Urothelium cell line (cell line): Measurements from ENCODE around the gene SNTG2.
A peak's percentile ranks its signal among the peaks of the same experiment; 100 is the strongest.

Experiments used
- DNase-seq: peaks from one replicate; pipeline ENCODE4 v3.0.0; 2011; ENCODE audit warnings: low spot score, mixed read lengths
- FAIRE-seq: peaks from 2 replicates; lab custom pipeline; 2011; peaks lifted over from hg19 to GRCh38; lab: Jason Lieb, UNC

SNTG2 gene

DNA sequence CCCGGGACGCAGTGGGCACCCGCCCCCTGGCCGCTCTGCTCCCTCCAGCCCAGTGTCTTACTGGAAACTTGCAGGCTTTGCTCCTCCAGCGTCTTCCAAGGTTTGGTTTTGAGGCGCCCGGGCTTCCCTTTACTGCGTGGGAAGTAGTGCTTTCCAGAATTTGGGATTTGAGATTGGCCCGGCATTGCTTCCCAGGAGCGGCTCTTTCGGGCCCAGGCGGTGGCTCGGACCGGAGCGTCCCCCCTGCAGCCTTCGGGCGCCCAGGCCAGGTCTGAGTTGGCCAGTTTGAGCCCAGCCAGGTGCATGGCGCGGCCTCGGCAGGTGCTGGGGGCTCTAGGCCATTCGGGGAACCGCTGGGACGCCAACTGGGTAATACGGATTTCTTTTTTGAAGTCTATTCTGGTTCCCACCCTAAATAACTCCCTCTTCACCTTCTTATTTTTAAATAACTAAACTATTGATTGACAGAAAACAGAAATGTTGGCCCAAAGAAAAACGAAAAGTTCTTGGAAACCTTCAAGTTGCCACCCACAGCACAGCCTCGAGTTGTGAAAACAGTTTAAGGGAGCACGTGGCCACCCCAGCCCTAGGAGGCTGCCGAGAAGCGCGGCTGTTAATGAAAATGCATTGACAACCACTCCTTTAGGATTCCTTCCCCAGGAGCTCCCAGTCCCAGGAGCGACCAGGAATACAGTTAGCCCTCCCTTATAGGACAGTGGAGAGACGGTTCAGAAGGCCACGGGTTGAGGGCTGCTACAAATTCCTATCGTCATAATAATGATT lies 766 bp downstream of the SNTG2 start:
- no peak for DNase-seq

GRCh38 chr2:953408-953807 lies 2.8 kb downstream of the SNTG2 start:
- DNase-seq: no peak
- FAIRE-seq: no peak

More for the DNA sequence above, 766 bp downstream of the SNTG2 start:
- no peak for FAIRE-seq

DNA sequence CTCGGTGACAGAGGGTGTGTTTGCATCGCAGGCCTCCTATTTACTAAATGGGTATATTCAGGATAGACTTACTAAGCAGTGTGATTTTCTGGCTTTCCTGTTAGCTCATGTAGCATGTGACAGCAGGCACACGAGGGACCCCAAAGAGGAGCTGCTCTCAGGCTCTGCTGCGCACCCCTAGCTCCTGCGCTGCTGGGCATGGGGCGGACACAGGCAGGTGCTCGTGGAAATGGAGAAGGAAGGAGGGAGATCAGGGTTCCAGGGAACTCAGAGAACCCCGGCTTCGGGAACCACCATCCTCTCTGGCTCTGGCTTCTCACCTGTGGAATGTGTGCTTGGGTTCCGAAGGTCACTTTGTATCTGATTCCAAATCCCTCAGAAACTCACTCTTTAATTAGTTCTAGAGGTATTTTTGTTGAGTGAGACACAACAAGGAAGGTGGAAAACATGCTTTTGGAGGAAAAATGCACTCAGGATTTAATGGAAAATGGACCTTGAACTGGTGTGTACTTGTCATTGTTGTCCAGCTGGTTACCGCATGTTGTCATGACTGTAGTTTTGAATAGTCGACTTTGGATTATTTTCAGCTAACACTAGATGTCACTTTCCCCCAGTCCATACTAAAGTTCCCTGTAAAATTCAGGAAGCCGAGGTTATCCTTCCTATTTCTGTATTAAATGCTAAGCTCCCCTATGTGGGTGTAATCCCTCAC lies 3.5 kb downstream of the SNTG2 start:
- DNase-seq (no peak), FAIRE-seq (no peak)

DNA sequence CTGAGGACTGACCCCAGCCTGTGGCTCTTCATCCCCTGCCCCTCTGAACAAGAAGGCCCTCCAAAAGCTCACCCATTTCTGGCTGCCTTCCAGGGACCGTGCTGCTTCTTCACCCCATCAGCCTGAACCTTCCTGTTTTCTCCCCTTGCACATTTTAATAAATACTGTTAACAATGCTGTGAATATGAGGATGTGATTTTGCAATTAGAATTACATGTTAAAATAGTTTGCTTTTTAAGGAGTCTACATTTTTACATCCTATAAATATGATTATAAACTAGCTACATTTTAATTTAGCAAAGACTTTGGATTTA lies 4.0 kb downstream of the SNTG2 start:
- no peak for DNase-seq
- FAIRE-seq: no peak

DNA sequence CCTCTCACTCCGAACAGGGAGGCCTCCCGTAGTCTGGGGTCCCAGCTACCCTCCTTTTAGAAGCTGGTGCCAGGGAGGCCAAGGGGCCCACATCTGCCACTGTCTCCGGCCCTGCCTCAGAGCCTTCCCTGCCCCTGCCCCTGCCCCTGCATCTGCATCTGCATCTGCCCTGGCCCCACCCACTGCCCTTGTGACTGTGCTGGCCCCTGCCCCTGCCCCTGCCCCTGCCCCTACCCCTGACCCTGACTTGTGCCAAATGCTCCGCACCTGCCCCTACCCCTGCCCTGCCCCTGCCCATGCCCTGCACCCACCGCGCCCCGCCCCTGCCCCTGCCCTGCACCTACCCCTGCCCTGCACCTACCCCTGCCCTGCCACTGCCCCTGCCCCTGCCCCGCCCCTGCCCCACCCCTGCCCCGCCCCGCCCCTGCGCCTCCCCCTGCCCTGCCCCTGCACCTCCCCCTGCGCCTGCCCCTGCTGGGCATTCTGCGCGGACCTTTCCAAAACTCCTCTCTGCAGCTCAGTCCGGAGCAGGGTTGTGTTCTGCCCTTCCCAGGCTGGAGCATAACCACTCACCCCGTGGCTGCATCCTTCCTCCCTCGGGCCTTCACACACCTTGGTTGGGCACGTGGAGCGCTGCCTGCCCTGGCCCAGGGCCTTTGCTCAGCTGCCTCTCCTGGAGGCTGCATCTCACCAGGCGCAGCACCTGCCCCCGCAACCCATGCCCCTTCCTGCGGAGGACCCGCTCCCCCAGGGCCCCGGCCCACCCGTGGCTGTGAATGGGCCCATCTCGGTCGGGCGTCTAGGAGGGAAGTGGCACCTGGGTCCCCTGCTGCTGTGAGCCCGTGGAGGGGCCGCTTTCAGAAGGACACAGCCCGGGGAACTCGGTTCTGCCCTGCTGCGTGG lies 5.4 kb downstream of the SNTG2 start:
- FAIRE-seq: no peak

DNA sequence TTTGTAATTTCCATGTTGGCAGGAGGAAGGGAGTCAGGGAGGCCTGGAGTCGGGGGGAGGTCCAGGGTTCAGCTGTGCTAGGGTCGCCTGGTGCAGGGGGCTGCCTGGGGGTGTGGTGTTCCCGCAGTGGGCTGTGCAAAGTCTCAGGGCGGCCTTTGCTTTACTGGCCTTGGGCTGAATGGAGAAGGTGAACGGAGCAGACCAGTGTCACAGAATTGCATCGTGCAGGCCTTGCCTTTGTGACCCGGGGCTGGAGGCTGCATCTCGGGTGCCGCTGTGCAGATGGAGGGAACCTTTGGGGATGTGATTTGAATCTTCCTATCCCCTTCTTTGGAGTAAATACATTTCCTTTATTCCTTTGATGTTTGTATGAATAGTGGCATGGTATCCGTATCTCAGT lies 8.8 kb downstream of the SNTG2 start:
- DNase-seq (no peak), FAIRE-seq (no peak)

More for the DNA sequence above, 5.4 kb downstream of the SNTG2 start:
- no peak for DNase-seq

- no peak for DNase-seq
- FAIRE-seq: no peak
Measured at GRCh38 chr2:960061-960736, 9.6 kb downstream of the SNTG2 start.

DNA sequence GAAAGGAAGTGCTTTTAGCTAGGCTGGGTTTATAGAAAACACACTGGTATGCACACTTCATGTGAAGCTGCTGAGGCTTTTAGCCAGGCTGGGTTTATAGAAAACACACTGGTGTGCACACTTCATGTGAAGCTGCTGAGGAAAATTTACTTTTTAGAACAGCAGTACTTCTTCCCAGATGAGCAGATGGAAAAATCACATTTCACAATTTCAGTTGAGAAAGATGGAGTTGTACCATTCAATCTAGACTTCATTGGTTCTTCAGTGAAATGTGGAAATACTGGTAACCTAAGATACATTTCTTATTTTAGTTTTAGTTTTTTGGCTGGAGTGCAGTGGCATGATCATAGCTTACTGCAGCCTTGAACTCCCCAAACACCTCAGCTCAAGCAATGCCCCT lies 11.1 kb downstream of the SNTG2 start:
- FAIRE-seq: no peak
- no peak for DNase-seq

DNA sequence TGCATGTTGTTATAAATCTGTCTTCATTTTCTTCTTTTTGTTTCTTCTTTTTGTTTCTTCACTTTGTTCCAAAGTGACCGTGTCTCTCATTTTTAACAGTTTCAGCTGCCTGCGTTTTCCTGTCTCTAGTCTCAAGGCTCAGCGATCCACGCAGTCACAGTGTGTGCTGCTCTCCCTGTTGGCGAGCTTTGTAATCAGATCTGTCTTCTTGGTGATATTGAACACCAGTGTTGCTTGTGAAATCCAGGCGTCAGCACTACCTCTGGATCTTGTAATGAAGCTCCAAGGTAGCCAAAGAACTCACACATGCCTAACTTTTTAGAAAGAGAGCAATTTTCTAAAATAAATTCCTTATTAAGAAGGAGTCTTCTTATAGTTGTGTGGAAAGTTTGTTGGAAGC lies 13.2 kb downstream of the SNTG2 start:
- no peak for DNase-seq
- no peak for FAIRE-seq

DNA sequence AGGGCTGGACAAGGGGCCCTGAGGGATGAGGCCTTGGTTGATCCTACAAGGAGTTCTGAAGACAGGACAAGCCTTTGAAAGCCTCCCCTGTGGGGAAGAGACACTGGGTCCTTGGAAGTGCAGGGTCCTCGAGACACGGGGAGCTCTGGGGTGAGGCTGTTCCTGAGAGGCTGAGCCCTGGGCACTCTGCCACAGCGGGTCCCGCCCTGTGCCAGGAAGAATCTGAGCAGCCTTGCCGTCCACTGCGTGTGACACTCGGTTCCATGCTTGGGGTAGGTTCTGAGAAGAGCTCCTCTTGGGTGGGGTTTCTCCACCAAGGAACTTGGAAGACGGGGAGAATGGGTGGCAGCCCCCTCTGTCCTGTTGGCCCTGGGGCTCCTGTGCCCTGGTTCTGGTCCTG lies 13.9 kb downstream of the SNTG2 start:
- no peak for DNase-seq
- no peak for FAIRE-seq

DNA sequence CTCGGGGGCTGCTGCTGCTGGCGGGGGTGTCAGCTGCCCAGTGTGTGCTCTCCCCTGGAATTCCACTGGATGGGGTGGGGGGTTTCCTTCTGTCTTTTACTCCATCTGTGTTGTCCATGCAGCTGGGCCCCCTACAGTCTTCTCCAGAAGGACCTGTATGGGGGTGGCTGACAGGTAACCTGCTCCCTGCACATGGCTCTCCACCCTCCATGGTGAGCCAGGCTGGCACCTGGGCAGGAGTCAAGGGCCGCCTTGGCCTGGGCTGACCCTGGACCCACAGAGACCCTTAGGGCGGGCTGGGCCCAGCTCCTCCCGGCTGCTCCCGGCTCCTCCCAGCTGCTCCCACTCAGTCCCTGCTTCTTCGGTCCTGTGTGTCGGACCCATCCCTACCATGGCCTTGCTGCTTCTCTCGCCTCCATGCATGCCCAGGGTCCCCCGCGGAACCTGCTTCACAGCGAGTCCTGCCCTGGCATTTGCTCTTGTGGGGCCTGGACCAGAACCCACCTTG lies 15.0 kb downstream of the SNTG2 start:
- DNase-seq (no peak), FAIRE-seq (no peak)

GRCh38 chr2:973129-973528 lies 22.5 kb downstream of the SNTG2 start:
- DNase-seq: no peak
- FAIRE-seq: no peak

DNA sequence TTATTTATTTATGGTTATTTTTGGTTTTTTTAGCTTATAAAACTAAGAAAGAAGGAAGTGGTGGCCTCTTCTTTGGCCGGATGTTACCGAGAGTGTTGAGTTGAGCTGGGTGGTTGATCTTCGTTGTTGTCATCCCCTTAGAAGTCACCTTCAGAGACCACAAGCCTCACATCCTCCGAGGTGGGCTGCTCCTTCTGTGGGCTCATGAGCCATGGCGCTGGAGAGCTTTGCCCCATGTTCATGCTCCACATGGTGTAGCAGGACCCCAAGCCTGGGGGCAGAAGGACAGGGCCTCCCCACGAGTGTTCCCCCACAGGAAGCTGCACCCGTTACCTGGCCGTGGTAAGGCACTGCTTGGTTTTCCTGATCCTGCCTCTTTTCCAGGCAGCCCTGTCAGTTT lies 23.4 kb downstream of the SNTG2 start:
- FAIRE-seq: no peak
- no peak for DNase-seq

DNA sequence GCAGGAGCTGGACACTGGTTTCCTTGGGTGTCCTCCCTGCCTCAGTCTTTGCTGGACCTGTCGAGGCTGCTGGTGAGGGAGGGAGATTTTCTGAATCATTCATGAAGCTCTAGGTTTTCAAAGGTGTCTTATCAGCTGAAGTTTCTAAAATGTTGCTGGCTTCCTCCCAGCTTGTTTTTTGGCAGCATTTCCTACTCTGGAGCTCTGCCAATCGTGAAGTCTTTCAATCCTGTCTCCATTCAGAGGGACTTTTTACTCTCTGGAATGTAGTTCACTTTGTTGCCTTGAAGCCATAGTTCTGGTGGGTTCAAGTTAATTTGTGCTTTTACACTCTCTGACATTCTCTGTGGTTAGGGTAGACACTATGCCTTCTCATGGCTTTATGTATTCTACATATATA lies 23.9 kb downstream of the SNTG2 start:
- DNase-seq (no peak), FAIRE-seq (no peak)

GRCh38 chr2:975095-975494 lies 24.4 kb downstream of the SNTG2 start:
- FAIRE-seq (no peak), DNase-seq (no peak)

DNA sequence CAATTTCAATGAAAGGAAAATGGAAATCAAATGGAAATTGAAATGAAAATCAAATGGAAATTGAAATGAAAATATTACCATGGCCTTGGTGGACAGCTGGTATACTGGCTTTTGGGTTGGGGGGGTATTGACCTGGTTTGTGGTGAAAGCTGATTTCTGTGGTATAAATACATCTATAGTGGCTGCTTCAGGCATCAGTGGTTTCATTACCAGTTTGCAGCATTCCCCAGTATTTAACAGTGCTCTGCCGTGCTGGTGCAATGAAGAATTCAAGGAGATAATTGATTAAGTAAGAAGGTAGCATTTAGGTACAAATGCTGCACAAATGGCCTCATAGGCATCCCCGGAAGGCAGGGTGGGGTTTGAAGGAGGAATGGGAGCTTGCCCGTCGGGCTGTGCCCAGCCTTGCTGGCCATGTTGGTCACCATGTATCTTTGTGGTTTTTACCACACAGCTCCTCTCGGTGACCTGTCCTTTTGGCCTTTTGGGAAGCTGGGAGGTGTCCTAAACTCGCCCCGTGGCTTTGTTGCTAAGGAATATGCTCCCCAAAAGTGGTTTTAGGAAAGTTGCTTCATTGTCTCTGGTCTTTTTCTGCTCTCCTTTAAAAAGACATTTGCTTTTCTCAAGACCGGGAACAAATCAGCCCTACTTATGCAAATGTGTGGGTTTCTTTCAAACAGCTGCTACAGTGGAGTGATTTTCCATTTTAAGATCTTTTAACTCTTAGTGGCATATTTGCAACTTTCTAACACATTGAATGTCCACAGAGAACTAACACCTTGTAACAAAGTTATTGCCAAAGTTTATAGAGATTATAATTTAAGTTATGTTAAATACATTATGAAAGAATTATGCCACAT lies 28.6 kb downstream of the SNTG2 start:
- FAIRE-seq (no peak), DNase-seq (no peak)

- FAIRE-seq: no peak
Measured at GRCh38 chr2:980176-980575, 29.5 kb downstream of the SNTG2 start.

DNA sequence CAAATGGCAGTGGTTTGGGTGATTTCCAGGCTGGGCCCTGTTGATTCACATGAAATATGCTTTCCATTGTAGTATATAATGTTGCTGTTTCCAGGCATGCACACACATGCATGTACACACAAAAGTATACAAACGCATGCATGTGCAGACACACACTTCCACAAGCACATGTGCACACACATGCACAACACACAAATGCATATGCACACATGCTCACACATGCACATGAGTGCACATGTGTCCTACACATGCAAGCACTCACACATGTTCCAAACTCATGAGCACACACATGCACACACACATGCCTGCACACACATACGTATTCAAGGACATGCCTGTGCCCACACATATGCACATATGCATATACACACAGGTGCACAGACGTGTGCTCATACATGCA lies 30.6 kb downstream of the SNTG2 start:
- no peak for FAIRE-seq

More at GRCh38 chr2:980176-980575, 29.5 kb downstream of the SNTG2 start:
- DNase-seq: no peak

GRCh38 chr2:981759-982158 lies 31.1 kb downstream of the SNTG2 start:
- no peak for DNase-seq
- FAIRE-seq: peak; percentile 30

More for the DNA sequence above, 30.6 kb downstream of the SNTG2 start:
- no peak for DNase-seq
